Testis (tissue), 2 donors: ENCODE results near the gene ROM1.

Experiments
- CTCF ChIP-seq, 3 experiments: fragments of 450-650 bp in 2 of 3; fragments of 200-600 bp in 1 of 3; sonication (generic) in 1 of 3; IDR thresholded peaks; one replicate each; pipeline ENCODE4 v1.5.1; 2016 to 2019; ENCODE audit warnings: antibody characterized with exemption in 3 of 3, mild to moderate bottlenecking in 2 of 3, moderate library complexity in 1 of 3
- POLR2A ChIP-seq: fragments of 450-650 bp; IDR thresholded peaks from one replicate; pipeline ENCODE4 v1.6.1; 2017; ENCODE audit warnings: antibody characterized with exemption, mild to moderate bottlenecking, moderate library complexity

- TF ChIP-seq POLR2A (no peak), CTCF (IDR thresholded peaks at IDR 0.05) (no peak)
These were observed 31.9 kb upstream of the ROM1 start for GRCh38 chr11:62580959-62581715.
